ENCODE results near the gene RLF. TPM values are rescaled to one million over a fixed set of nuclear protein-coding genes. Genes with fewer than 3 reads are reported as not detected.

The RLF gene
- polyA plus RNA-seq (2011; rRNA removed) (7.4 and 11.0 TPM in 2 replicates), polyA minus RNA-seq (2011; rRNA and poly(A)+ RNA removed) (8.8 and 19.5 TPM in 2 replicates)

GRCh38 chr1:40161125-40161887 lies at the start of gene RLF:
Gene RLF (plus strand): TSS chr1:40161387. CDS start chr1:40161400, 13 bp downstream.
- POLR2A ChIA-PET = interaction anchor here (1.2 kb wide), 1 partner anchor 97 kb away, joined by 4 read pairs; the partner anchor contains the start of gene ZMPSTE24
- Histone ChIP-seq H3K27me3 (ENCODE audit: control insufficient read depth, insufficient read depth, low read length) (no peaks in the 10 kb centered on the region), H3K9me3 (ENCODE audit: control insufficient read depth, insufficient read depth, low read length) (no peaks in the 10 kb centered on the region), H3K4me3 (ENCODE audit: low read depth, low read length) (peak within 1 kb of the TSS; percentile 85), H3K27ac (ENCODE audit: low read depth, low read length) (peak within 1 kb of the TSS; percentile 92)
- CTCF ChIA-PET = interaction anchor here (0.7 to 5.8 kb wide), 5 partner anchors 9 to 177 kb away, joined by 4 to 31 read pairs (median 7); no protein-coding TSS in a partner anchor
- TF ChIP-seq, protein P1, sequence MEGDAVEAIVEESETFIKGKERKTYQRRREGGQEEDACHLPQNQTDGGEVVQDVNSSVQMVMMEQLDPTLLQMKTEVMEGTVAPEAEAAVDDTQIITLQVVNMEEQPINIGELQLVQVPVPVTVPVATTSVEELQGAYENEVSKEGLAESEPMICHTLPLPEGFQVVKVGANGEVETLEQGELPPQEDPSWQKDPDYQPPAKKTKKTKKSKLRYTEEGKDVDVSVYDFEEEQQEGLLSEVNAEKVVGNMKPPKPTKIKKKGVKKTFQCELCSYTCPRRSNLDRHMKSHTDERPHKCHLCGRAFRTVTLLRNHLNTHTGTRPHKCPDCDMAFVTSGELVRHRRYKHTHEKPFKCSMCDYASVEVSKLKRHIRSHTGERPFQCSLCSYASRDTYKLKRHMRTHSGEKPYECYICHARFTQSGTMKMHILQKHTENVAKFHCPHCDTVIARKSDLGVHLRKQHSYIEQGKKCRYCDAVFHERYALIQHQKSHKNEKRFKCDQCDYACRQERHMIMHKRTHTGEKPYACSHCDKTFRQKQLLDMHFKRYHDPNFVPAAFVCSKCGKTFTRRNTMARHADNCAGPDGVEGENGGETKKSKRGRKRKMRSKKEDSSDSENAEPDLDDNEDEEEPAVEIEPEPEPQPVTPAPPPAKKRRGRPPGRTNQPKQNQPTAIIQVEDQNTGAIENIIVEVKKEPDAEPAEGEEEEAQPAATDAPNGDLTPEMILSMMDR (IDR thresholded peaks at IDR 0.05; ENCODE audit: low read depth, low read length) = no peak
- peak; percentile 78 for DNase-seq (ENCODE audit: low read depth, low spot score)

GRCh38 chr1:40114400-40114799 lies 46.8 kb upstream of the RLF start:
- CTCF ChIA-PET = no interaction called here
- POLR2A ChIA-PET = no interaction called here

DNA sequence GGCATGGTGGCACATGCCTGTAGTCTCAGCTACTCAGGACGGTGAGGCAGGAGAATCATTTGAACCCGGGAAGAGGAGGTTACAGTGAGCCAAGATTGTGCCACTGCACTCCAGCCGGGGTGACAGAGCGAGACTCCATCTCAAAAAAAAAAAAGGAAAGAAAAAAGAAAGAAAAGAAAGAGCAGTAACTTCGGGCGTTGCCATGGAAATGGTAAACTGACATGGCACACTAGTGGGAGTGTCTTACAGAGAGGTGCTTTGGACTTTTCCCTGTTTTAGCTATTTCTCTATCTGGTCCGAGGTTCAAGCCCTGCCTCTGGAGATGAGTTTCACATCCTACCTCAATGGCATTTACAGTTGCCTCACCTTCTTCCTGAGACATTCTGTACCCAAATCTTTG lies 41.1 kb upstream of the RLF start:
- TF ChIP-seq, protein P1 (IDR thresholded peaks at IDR 0.05; ENCODE audit: low read depth, low read length) = no peak
- no peak for DNase-seq (ENCODE audit: low read depth, low spot score)
- ChIA-PET CTCF (interaction anchor here (1.5 to 1.7 kb wide), 2 partner anchors 24 to 218 kb away, joined by 4 to 6 read pairs; no protein-coding TSS in a partner anchor), POLR2A (no interaction called here)
- Histone ChIP-seq H3K27ac (ENCODE audit: low read depth, low read length) (no peak overlapping the region), H3K9me3 (ENCODE audit: control insufficient read depth, insufficient read depth, low read length) (no peaks in the 10 kb centered on the region), H3K27me3 (ENCODE audit: control insufficient read depth, insufficient read depth, low read length) (peaks cover 30% of the 10 kb centered on the region), H3K4me3 (ENCODE audit: low read depth, low read length) (no peak overlapping the region)

More at GRCh38 chr1:40114400-40114799, 46.8 kb upstream of the RLF start:
- TF ChIP-seq, protein P1 (IDR thresholded peaks at IDR 0.05; ENCODE audit: low read depth, low read length) = no peak
- Histone ChIP-seq H3K27me3 (ENCODE audit: control insufficient read depth, insufficient read depth, low read length) (peaks cover 18% of the 10 kb centered on the region), H3K27ac (ENCODE audit: low read depth, low read length) (no peak overlapping the region), H3K9me3 (ENCODE audit: control insufficient read depth, insufficient read depth, low read length) (peaks cover 7% of the 10 kb centered on the region; the same call in 1 of the 2 replicates), H3K4me3 (ENCODE audit: low read depth, low read length) (no peak overlapping the region)
- no peak for DNase-seq (ENCODE audit: low read depth, low spot score)

- TF ChIP-seq, protein P1 (IDR thresholded peaks at IDR 0.05; ENCODE audit: low read depth, low read length) = no peak
- no peaks in the 10 kb centered on the region for H3K9me3 ChIP-seq (ENCODE audit: control insufficient read depth, insufficient read depth, low read length)
- no peak overlapping the region for H3K4me3 ChIP-seq (ENCODE audit: low read depth, low read length)
- H3K27ac ChIP-seq (ENCODE audit: low read depth, low read length) = no peak overlapping the region
- no peak for DNase-seq (ENCODE audit: low read depth, low spot score)
- ChIA-PET POLR2A (no interaction called here), CTCF (no interaction called here)
- peaks cover 31% of the 10 kb centered on the region for H3K27me3 ChIP-seq (ENCODE audit: control insufficient read depth, insufficient read depth, low read length)
Observed at GRCh38 chr1:40122855-40123254, 38.3 kb upstream of the RLF start.

DNA sequence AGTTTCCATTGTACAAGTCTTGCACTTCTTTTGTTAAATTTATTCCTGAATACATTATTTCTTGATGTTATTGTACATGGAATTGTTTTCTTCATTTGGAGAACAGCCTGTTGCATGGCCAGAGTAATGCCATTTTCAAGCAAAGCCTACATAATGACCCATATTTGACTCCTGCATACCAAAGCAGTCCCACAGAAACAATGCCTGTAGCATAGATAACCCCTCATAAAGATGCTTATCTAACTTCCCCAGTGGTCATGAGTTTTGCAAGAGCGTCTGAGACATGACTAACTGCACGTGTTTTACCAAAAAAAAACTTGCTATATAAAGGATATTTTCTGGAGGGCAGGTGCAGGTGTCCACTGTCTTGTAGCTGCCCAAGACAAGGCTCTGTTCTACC lies 30.3 kb upstream of the RLF start:
- Histone ChIP-seq H3K9me3 (ENCODE audit: control insufficient read depth, insufficient read depth, low read length) (peaks cover 12% of the 10 kb centered on the region), H3K27me3 (ENCODE audit: control insufficient read depth, insufficient read depth, low read length) (peaks cover 14% of the 10 kb centered on the region), H3K27ac (ENCODE audit: low read depth, low read length) (no peak overlapping the region), H3K4me3 (ENCODE audit: low read depth, low read length) (no peak overlapping the region)
- DNase-seq (ENCODE audit: low read depth, low spot score) = no peak
- TF ChIP-seq, protein P1 (IDR thresholded peaks at IDR 0.05; ENCODE audit: low read depth, low read length) = no peak
- CTCF ChIA-PET = interaction anchor here (1.3 to 4.4 kb wide), 2 partner anchors 13 to 23 kb away, joined by 3 to 39 read pairs; no protein-coding TSS in a partner anchor
- POLR2A ChIA-PET = no interaction called here

Data from AG04450 (cell line).